Ovary (tissue), 3 donors: ENCODE measurements around the gene DAGLA.

Source experiments
- POLR2A ChIP-seq: fragments of 450-650 bp; IDR thresholded peaks from one replicate; pipeline ENCODE4 v1.6.1; 2017; ENCODE audit warnings: antibody characterized with exemption, mild to moderate bottlenecking, moderate library complexity
- TF ChIP-seq, protein P1 (sequence below), 3 donors: fragments of 450-650 bp in 2 of 3; fragments of 200-600 bp in 1 of 3; IDR thresholded peaks; one replicate each; pipeline versions ENCODE4 v1.5.1 to v1.8.0; 2016 to 2022; ENCODE audit warnings: antibody characterized with exemption in 3 of 3, mild to moderate bottlenecking in 1 of 3
- donor health status: DM: no; HTN: no; CAD: no.

DNA sequence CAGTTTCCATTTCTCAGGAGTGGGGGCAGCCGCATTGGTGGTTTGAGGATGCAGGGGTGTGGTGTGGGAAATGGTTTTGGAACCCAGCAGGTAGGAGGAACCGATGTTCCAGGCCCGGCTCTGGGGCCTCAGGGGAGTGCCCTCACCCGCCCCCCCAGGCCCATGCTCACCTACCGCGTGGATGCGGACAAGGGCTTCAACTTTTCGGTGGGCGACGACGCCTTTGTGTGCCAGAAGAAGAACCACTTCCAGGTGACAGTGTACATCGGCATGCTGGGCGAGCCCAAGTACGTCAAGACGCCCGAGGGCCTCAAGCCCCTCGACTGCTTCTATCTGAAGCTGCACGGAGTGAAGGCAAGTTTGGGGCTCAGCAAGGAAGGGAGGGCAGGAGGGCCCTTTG lies 93.6 kb downstream of the DAGLA start:
- TF ChIP-seq, protein P1, sequence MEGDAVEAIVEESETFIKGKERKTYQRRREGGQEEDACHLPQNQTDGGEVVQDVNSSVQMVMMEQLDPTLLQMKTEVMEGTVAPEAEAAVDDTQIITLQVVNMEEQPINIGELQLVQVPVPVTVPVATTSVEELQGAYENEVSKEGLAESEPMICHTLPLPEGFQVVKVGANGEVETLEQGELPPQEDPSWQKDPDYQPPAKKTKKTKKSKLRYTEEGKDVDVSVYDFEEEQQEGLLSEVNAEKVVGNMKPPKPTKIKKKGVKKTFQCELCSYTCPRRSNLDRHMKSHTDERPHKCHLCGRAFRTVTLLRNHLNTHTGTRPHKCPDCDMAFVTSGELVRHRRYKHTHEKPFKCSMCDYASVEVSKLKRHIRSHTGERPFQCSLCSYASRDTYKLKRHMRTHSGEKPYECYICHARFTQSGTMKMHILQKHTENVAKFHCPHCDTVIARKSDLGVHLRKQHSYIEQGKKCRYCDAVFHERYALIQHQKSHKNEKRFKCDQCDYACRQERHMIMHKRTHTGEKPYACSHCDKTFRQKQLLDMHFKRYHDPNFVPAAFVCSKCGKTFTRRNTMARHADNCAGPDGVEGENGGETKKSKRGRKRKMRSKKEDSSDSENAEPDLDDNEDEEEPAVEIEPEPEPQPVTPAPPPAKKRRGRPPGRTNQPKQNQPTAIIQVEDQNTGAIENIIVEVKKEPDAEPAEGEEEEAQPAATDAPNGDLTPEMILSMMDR (IDR thresholded peaks at IDR 0.05) = no peak
- no peak for TF ChIP-seq POLR2A
